Heart left ventricle (tissue), 16 donors: ENCODE data around the gene ABCC6. TPM values are rescaled to one million over a fixed set of nuclear protein-coding genes. Genes with fewer than 3 reads are reported as not detected.
A peak's percentile ranks its signal among the peaks of the same experiment; 100 is the strongest.

Experiments used
- ATAC-seq, 4 donors: fragments of 200-7000 bp; cut with Tn5 transposase; one replicate each; pipeline ENCODE4 v1.9.1; 2020 to 2022; ENCODE audit warnings: moderate library complexity in 4 of 4, mild to moderate bottlenecking in 3 of 4, moderate number of reproducible peaks in 1 of 4
- DNase-seq, 5 donors: peaks; one replicate each; pipeline ENCODE4 v3.0.0-alpha.2; 2020
- H3K27ac ChIP-seq, 12 donors: fragments of 200-600 bp; sonication (generic) in 4 of 12; one replicate each; pipeline versions ENCODE4 v1.5.0 to v1.8.0; 2016 to 2022; ENCODE audit warnings: mild to moderate bottlenecking in 2 of 12
- H3K27me3 ChIP-seq, 9 donors: fragments of 200-600 bp; sonication (generic) in 2 of 9; one replicate each; pipeline versions ENCODE4 v1.5.1 to v1.8.0; 2016 to 2022; ENCODE audit warnings: mild to moderate bottlenecking in 3 of 9
- H3K36me3 ChIP-seq, 9 donors: fragments of 200-600 bp; sonication (generic) in 2 of 9; one replicate each; pipeline versions ENCODE4 v1.5.0 to v1.8.0; 2018 to 2022; ENCODE audit warnings: mild to moderate bottlenecking in 2 of 9
- H3K4me1 ChIP-seq, 12 donors: fragments of 200-600 bp; sonication (generic) in 4 of 12; one replicate each; pipeline versions ENCODE4 v1.5.0 to v1.8.0; 2016 to 2022; ENCODE audit warnings: mild to moderate bottlenecking in 3 of 12
- H3K4me3 ChIP-seq, 12 donors: fragments of 200-600 bp; sonication (generic) in 4 of 12; one replicate each; pipeline versions ENCODE4 v1.5.0 to v1.8.0; 2017 to 2022; ENCODE audit warnings: mild to moderate bottlenecking in 9 of 12, moderate library complexity in 4 of 12
- H3K9me3 ChIP-seq, 12 donors: fragments of 200-600 bp; sonication (generic) in 4 of 12; one replicate each; pipeline versions ENCODE4 v1.5.0 to v1.8.0; 2016 to 2022; ENCODE audit warnings: mild to moderate bottlenecking in 1 of 12
- POLR2A ChIP-seq, 2 donors: fragments of 450-650 bp; IDR thresholded peaks; one replicate each; pipeline ENCODE4 v1.6.1; 2017; ENCODE audit warnings: antibody characterized with exemption in 2 of 2, mild to moderate bottlenecking in 2 of 2, moderate library complexity in 2 of 2
- WGBS, 4 donors: extraction: QIAGEN DNeasy Blood & Tissue Kit in 2 of 4; methylation state at CpG; one replicate each; pipeline versions ENCODE4 v1.1.5 to v1.1.7; 2013 to 2018; 5-methylcytosine and 5-hydroxymethylcytosine counted together
- intact Hi-C, 10 donors: fragments of 100-400 bp; cut with DNase I; formaldehyde crosslinking; loops; one replicate each; pipeline versions ENCODE4 v1.11.1 to v1.14.2; 2022
- polyA plus RNA-seq, 2 donors: library from polyadenylated mRNA; stranded (reverse); fragments of 200-250 nt; gene quantifications; one replicate each; pipeline ENCODE4 v1.2.3, GENCODE V29; 2013
- total RNA-seq, 9 donors: library from RNA; depleted of rRNA in 2 of 9; stranded (reverse); fragments of >200 nt in 2 of 9; fragmentation: NEBNext Ultra II Directional in 3 of 9; extraction: Animal tissue kit (Norgen Biotek cat#: 25700) in 3 of 9; gene quantifications; one replicate each; pipeline versions ENCODE4 v1.1.0 to v1.2.4, GENCODE V29; 2016 to 2023
- TF ChIP-seq, protein P1 (sequence below), 12 donors: fragments of 200-600 bp; sonication (generic) in 4 of 12; IDR thresholded peaks; one replicate each; pipeline versions ENCODE4 v1.5.0 to v1.8.0; 2018 to 2022; ENCODE audit warnings: antibody characterized with exemption in 12 of 12, mild to moderate bottlenecking in 5 of 12
- donor health status: ischemic (EF 13 %, LVEDD 7.1; RV severe dilation, severe dysfunction).
- donor health status: healthy with polysubstance abuse.
- donor health status: DM: no; HTN: yes; CAD: no.
- donor health status: DM: no; HTN: no; CAD: no.
- donor health status: ischemic (EF 25% LVEDD 6.9; RV normal size, moderate dysfunction).
- donor health status: ischemic (EF 25% LVEDD 5.7; RV mildly dilated, moderate dysfunction).
- donor health status: healthy.
- donor health status: DM: yes; HTN: yes; CAD: no.
- donor health status: ischemic (EF 35%, LVEDD 5.7; RV mildly dilated, moderate dysfunction).
- donor health status: nonischemic (EF 11% LVEDD 7.7; RV severe dilation, severe dysfunction).
- donor health status: DM: yes; HTN: yes; CAD: no.
- donor health status: PGD.
- donor health status: ischemic (EF 29% LVEDD 5.4; RV normal size, mild dysfunction).
- donor health status: nonischemic (EF 23%, LVEDD 6.1; RV moderate dilation, normal function).

Gene ABCC6
- total and polyA plus RNA-seq, 11 donors: 0.14 to 3.8 (median 1.3) TPM; not detected in 3

GRCh38 chr16:16143931-16144330 is 79.4 kb downstream of the ABCC6 start:
- Histone ChIP-seq H3K36me3 (peaks cover 0 to 61% (median 36%) of the 10 kb centered on the region in 9 donors), H3K27ac (no peak overlapping the region), H3K9me3 (no peaks in the 10 kb centered on the region), H3K4me1 (peaks cover 0 to 4% (median 0%) of the 10 kb centered on the region in 12 donors), H3K27me3 (no peaks in the 10 kb centered on the region), H3K4me3 (no peak overlapping the region)
- intact Hi-C loops: no loop called here
- TF ChIP-seq, protein P1, sequence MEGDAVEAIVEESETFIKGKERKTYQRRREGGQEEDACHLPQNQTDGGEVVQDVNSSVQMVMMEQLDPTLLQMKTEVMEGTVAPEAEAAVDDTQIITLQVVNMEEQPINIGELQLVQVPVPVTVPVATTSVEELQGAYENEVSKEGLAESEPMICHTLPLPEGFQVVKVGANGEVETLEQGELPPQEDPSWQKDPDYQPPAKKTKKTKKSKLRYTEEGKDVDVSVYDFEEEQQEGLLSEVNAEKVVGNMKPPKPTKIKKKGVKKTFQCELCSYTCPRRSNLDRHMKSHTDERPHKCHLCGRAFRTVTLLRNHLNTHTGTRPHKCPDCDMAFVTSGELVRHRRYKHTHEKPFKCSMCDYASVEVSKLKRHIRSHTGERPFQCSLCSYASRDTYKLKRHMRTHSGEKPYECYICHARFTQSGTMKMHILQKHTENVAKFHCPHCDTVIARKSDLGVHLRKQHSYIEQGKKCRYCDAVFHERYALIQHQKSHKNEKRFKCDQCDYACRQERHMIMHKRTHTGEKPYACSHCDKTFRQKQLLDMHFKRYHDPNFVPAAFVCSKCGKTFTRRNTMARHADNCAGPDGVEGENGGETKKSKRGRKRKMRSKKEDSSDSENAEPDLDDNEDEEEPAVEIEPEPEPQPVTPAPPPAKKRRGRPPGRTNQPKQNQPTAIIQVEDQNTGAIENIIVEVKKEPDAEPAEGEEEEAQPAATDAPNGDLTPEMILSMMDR (IDR thresholded peaks at IDR 0.05): no peak
- no peak for TF ChIP-seq POLR2A (IDR thresholded peaks at IDR 0.05)
- 86 to 95% (median 89%) methylated on average over 7 to 8 of the region's 8 CpGs for WGBS, 4 donors
- no peak for DNase-seq
- peak in 1 of 4 donors; percentile 4 for ATAC-seq

DNA sequence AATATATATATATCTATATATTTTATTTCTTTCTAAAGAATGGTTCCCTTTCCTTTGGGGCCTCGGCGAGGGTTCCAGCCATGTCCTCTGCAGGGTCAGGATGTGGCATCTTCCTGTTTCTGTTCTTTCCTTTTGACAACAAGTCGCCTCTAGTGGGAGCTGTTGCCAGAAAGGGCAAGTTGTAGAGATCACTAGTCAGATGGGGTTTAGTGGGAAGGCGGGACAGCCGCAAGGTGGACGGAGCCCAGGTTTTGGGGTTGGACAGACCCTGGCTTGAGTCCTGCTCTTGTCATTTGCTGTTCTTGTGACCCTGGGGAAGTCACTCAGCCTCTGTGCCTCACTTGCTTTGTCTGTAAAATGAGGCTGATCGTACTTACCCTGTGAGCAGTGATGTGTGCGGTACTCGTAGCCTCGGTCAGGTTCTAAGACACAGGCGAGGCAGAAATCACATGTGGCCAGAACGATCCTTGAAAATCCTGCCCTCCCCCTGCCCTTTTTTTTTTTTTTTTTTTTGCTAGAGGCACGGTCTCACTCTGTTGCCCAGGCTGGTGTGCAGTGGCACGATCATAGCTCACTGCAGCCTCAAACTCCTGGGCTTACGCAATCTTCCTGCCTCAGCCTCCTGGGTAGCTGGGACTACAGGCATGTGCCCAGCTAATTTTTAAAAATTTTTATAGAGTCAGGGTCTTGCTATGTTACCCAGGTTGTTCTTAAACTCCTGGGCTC is 80.1 kb downstream of the ABCC6 start:
- Histone ChIP-seq H3K9me3 (no peaks in the 10 kb centered on the region), H3K4me3 (no peak overlapping the region), H3K36me3 (peaks cover 0 to 68% (median 44%) of the 10 kb centered on the region in 9 donors), H3K27ac (no peak overlapping the region), H3K27me3 (no peaks in the 10 kb centered on the region), H3K4me1 (peaks cover 0 to 4% (median 0%) of the 10 kb centered on the region in 12 donors)
- DNase-seq: no peak
- no peak for ATAC-seq
- WGBS, 4 donors: 90 to 93% (median 90%) methylated on average over 15 of the region's 15 CpGs
- TF ChIP-seq, protein P1 (IDR thresholded peaks at IDR 0.05): peak in 6 of 12 donors; percentile 8 to 25 (median 17)
- no peak for TF ChIP-seq POLR2A (IDR thresholded peaks at IDR 0.05)
- intact Hi-C loops: no loop called here

- Histone ChIP-seq H3K27me3 (no peaks in the 10 kb centered on the region), H3K4me3 (no peak overlapping the region), H3K4me1 (peaks cover 0 to 4% (median 0%) of the 10 kb centered on the region in 12 donors), H3K27ac (no peak overlapping the region), H3K36me3 (peaks cover 0 to 81% (median 57%) of the 10 kb centered on the region in 9 donors), H3K9me3 (no peaks in the 10 kb centered on the region)
- TF ChIP-seq POLR2A (IDR thresholded peaks at IDR 0.05): no peak
- TF ChIP-seq, protein P1 (IDR thresholded peaks at IDR 0.05): no peak
- intact Hi-C loops: no loop called here
- WGBS, 4 donors: 77 to 96% (median 94%) methylated on average over 7 of the region's 7 CpGs
- DNase-seq (no peak), ATAC-seq (no peak)
Observed at GRCh38 chr16:16141784-16142396, 81.4 kb downstream of the ABCC6 start.

DNA sequence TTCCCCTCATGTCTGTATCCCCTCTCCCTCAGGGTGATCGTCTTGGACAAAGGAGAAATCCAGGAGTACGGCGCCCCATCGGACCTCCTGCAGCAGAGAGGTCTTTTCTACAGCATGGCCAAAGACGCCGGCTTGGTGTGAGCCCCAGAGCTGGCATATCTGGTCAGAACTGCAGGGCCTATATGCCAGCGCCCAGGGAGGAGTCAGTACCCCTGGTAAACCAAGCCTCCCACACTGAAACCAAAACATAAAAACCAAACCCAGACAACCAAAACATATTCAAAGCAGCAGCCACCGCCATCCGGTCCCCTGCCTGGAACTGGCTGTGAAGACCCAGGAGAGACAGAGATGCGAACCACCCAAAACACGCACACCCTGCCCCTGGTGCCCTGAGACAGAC is 82.2 kb downstream of the ABCC6 start:
- TF ChIP-seq, protein P1 (IDR thresholded peaks at IDR 0.05): no peak
- TF ChIP-seq POLR2A (IDR thresholded peaks at IDR 0.05): no peak
- 91 to 98% (median 98%) methylated on average over 8 to 11 of the region's 11 CpGs for WGBS, 4 donors
- intact Hi-C loops: no loop called here
- DNase-seq (no peak), ATAC-seq (no peak)
- Histone ChIP-seq H3K36me3 (peaks cover 0 to 84% (median 64%) of the 10 kb centered on the region in 9 donors), H3K4me1 (no peaks in the 10 kb centered on the region), H3K27me3 (no peaks in the 10 kb centered on the region), H3K4me3 (no peak overlapping the region), H3K9me3 (no peaks in the 10 kb centered on the region), H3K27ac (no peak overlapping the region)
